OCI-LY1 (cell line): ENCODE results near the gene GTF3C1.

Source experiments
- H2AFZ ChIP-seq: fragments of 200-600 bp; sonication (generic), shearing (Covaris generic); 2 replicates; pipeline ENCODE4 v1.6.0; 2014; ENCODE audit warnings: antibody characterized with exemption, mild to moderate bottlenecking, low read length
- H3F3A ChIP-seq: fragments of 200-600 bp; sonication (generic), shearing (Covaris generic); 2 replicates; pipeline ENCODE4 v1.6.0; 2014; ENCODE audit warnings: mild to moderate bottlenecking, antibody characterized with exemption, low read length, moderate library complexity; ENCODE audit not compliant: insufficient read depth
- H3K27ac ChIP-seq: fragments of 200-600 bp; sonication (generic); 2 replicates; pipeline ENCODE4 v1.5.1; 2014; ENCODE audit warnings: low read length, mixed run types, mild to moderate bottlenecking, low read depth; ENCODE audit not compliant: poor library complexity, severe bottlenecking
- H3K27me3 ChIP-seq: fragments of 200-600 bp; sonication (generic); 2 replicates; pipeline ENCODE4 v1.6.0; 2014; ENCODE audit warnings: antibody characterized with exemption, mild to moderate bottlenecking, low read length, moderate library complexity; ENCODE audit not compliant: insufficient read depth
- H3K36me3 ChIP-seq: fragments of 200-600 bp; sonication (generic); 2 replicates; pipeline ENCODE4 v1.6.1; 2014; ENCODE audit warnings: mild to moderate bottlenecking, antibody characterized with exemption, low read length, moderate library complexity, mixed read lengths; ENCODE audit not compliant: insufficient read depth
- H3K4me1 ChIP-seq: fragments of 200-600 bp; sonication (generic); 2 replicates; pipeline ENCODE4 v1.5.1; 2014; ENCODE audit warnings: mild to moderate bottlenecking, low read length, moderate library complexity; ENCODE audit not compliant: insufficient read depth, severe bottlenecking
- H3K4me2 ChIP-seq: fragments of 200-600 bp; sonication (generic), shearing (Covaris generic); 2 replicates; pipeline ENCODE4 v1.6.1; 2014; ENCODE audit warnings: low read length
- H3K4me3 ChIP-seq: fragments of 200-600 bp; sonication (generic); 2 replicates; pipeline ENCODE4 v1.5.1; 2014; ENCODE audit warnings: low read length, low read depth, mild to moderate bottlenecking, mixed read lengths; ENCODE audit not compliant: poor library complexity, severe bottlenecking
- H3K79me2 ChIP-seq: fragments of 200-600 bp; shearing (Covaris generic); 2 replicates; pipeline ENCODE4 v1.6.1; 2016; ENCODE audit warnings: mixed run types, low read length, mixed read lengths; ENCODE audit not compliant: insufficient read depth
- H3K9ac ChIP-seq: fragments of 200-600 bp; sonication (generic), shearing (Covaris generic); 2 replicates; pipeline ENCODE4 v1.6.1; 2014; ENCODE audit warnings: mild to moderate bottlenecking, low read length, mixed read lengths
- H3K9me2 ChIP-seq: fragments of 200-600 bp; sonication (generic), shearing (Covaris generic); 2 replicates; pipeline ENCODE4 v1.6.1; 2014; ENCODE audit warnings: low read depth, mild to moderate bottlenecking, low read length, mixed read lengths
- H3K9me3 ChIP-seq: fragments of 200-600 bp; shearing (Covaris generic); 2 replicates; pipeline ENCODE4 v1.6.1; 2014; ENCODE audit warnings: low read length, mixed read lengths
- H4K20me1 ChIP-seq: fragments of 200-600 bp; sonication (generic), shearing (Covaris generic); 2 replicates; pipeline ENCODE4 v1.6.0; 2016; ENCODE audit warnings: mild to moderate bottlenecking, low read length; ENCODE audit not compliant: insufficient read depth
- EZH2 ChIP-seq: fragments of 200-600 bp; sonication (generic), shearing (Covaris generic); IDR thresholded peaks from 2 replicates; pipeline ENCODE4 v1.8.0; 2017; ENCODE audit warnings: borderline replicate concordance, mixed run types, mild to moderate bottlenecking, antibody characterized with exemption, low read length, moderate library complexity, mixed read lengths
- TF ChIP-seq, protein P1 (sequence below): fragments of 200-600 bp; sonication (generic), shearing (Covaris generic); IDR thresholded peaks from 2 replicates; pipeline ENCODE4 v1.5.1; 2017; ENCODE audit warnings: mild to moderate bottlenecking, antibody characterized with exemption, low read length, moderate library complexity, mixed read lengths

The GTF3C1 gene

GRCh38 chr16:27531186-27531585, 18.5 kb downstream of the GTF3C1 start:
- Histone ChIP-seq H4K20me1 (no peaks in the 10 kb centered on the region), H3K9me2 (no peaks in the 10 kb centered on the region), H3K27ac (no peak overlapping the region), H3K4me2 (no peak overlapping the region), H3K79me2 (no peaks in the 10 kb centered on the region), H3K27me3 (no peaks in the 10 kb centered on the region), H2AFZ (no peak overlapping the region), H3K4me1 (no peaks in the 10 kb centered on the region), H3K4me3 (no peak overlapping the region), H3F3A (no peaks in the 10 kb centered on the region), H3K9ac (no peak overlapping the region), H3K36me3 (peaks cover 74% of the 10 kb centered on the region), H3K9me3 (no peaks in the 10 kb centered on the region)
- TF ChIP-seq, protein P1, sequence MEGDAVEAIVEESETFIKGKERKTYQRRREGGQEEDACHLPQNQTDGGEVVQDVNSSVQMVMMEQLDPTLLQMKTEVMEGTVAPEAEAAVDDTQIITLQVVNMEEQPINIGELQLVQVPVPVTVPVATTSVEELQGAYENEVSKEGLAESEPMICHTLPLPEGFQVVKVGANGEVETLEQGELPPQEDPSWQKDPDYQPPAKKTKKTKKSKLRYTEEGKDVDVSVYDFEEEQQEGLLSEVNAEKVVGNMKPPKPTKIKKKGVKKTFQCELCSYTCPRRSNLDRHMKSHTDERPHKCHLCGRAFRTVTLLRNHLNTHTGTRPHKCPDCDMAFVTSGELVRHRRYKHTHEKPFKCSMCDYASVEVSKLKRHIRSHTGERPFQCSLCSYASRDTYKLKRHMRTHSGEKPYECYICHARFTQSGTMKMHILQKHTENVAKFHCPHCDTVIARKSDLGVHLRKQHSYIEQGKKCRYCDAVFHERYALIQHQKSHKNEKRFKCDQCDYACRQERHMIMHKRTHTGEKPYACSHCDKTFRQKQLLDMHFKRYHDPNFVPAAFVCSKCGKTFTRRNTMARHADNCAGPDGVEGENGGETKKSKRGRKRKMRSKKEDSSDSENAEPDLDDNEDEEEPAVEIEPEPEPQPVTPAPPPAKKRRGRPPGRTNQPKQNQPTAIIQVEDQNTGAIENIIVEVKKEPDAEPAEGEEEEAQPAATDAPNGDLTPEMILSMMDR, result no peak
- TF ChIP-seq EZH2, result no peak

GRCh38 chr16:27529962-27530361, 19.8 kb downstream of the GTF3C1 start:
- Histone ChIP-seq H4K20me1 (no peaks in the 10 kb centered on the region), H3K27ac (no peak overlapping the region), H3K9ac (no peak overlapping the region), H3K27me3 (no peaks in the 10 kb centered on the region), H3K36me3 (peaks cover 77% of the 10 kb centered on the region), H3K4me2 (no peak overlapping the region), H3K9me2 (no peaks in the 10 kb centered on the region), H3K4me3 (no peak overlapping the region), H3K4me1 (no peaks in the 10 kb centered on the region), H2AFZ (no peak overlapping the region), H3K79me2 (no peaks in the 10 kb centered on the region), H3K9me3 (no peaks in the 10 kb centered on the region), H3F3A (no peaks in the 10 kb centered on the region)
- TF ChIP-seq, protein P1, result no peak
- TF ChIP-seq EZH2, result no peak

GRCh38 chr16:27528294-27528693, 21.4 kb downstream of the GTF3C1 start:
- Histone ChIP-seq H3K9ac (no peak overlapping the region), H3K36me3 (peaks cover 77% of the 10 kb centered on the region), H3K4me1 (no peaks in the 10 kb centered on the region), H3K27me3 (no peaks in the 10 kb centered on the region), H3K4me2 (no peak overlapping the region), H4K20me1 (no peaks in the 10 kb centered on the region), H3K9me3 (no peaks in the 10 kb centered on the region), H3K9me2 (no peaks in the 10 kb centered on the region), H3K4me3 (no peak overlapping the region), H3F3A (no peaks in the 10 kb centered on the region), H3K27ac (no peak overlapping the region), H2AFZ (no peak overlapping the region), H3K79me2 (no peaks in the 10 kb centered on the region)
- TF ChIP-seq EZH2, result no peak
- TF ChIP-seq, protein P1, result no peak
